ENCODE data around the gene UBR4. TPM values are rescaled to one million over a fixed set of nuclear protein-coding genes. Genes with fewer than 3 reads are reported as not detected.

UBR4 gene
- total RNA-seq, 1 experiment from 2014 or later = 52.6 TPM

GRCh38 chr1:19088717-19089442 lies 121.2 kb downstream of the UBR4 start:
- in situ Hi-C loops (cut with HindIII; ENCODE audit: low pct_unique_long_range_greater_than_20kb, low sequenced_read_pairs) = no loop called here
- no peak for DNase-seq (ENCODE audit: low read depth, low spot score)

GRCh38 chr1:19087737-19088594 lies 122.1 kb downstream of the UBR4 start:
- DNase-seq (ENCODE audit: low read depth, low spot score) = no peak
- in situ Hi-C loops (cut with HindIII; ENCODE audit: low pct_unique_long_range_greater_than_20kb, low sequenced_read_pairs) = no loop called here

- in situ Hi-C loops (cut with HindIII; ENCODE audit: low pct_unique_long_range_greater_than_20kb, low sequenced_read_pairs) = no loop called here
- DNase-seq (ENCODE audit: low read depth, low spot score) = no peak
Measured at GRCh38 chr1:19087017-19087736, 122.9 kb downstream of the UBR4 start.

- no peak for DNase-seq (ENCODE audit: low read depth, low spot score)
Measured at GRCh38 chr1:19086176-19086875, 123.7 kb downstream of the UBR4 start.

GRCh38 chr1:19084206-19084738 lies 125.8 kb downstream of the UBR4 start:
- DNase-seq (ENCODE audit: low read depth, low spot score) = no peak
- in situ Hi-C loops (cut with HindIII; ENCODE audit: low pct_unique_long_range_greater_than_20kb, low sequenced_read_pairs) = no loop called here

More at GRCh38 chr1:19086176-19086875, 123.7 kb downstream of the UBR4 start:
- in situ Hi-C loops (cut with HindIII; ENCODE audit: low pct_unique_long_range_greater_than_20kb, low sequenced_read_pairs) = no loop called here

- in situ Hi-C loops (cut with HindIII; ENCODE audit: low pct_unique_long_range_greater_than_20kb, low sequenced_read_pairs) = no loop called here
- DNase-seq (ENCODE audit: low read depth, low spot score) = no peak
Measured at GRCh38 chr1:19083081-19083480, 127.0 kb downstream of the UBR4 start.

GRCh38 chr1:19081218-19081893 lies 128.7 kb downstream of the UBR4 start:
- DNase-seq (ENCODE audit: low read depth, low spot score) = no peak
- in situ Hi-C loops (cut with HindIII; ENCODE audit: low pct_unique_long_range_greater_than_20kb, low sequenced_read_pairs) = no loop called here

GRCh38 chr1:19080721-19081120 lies 129.3 kb downstream of the UBR4 start:
- in situ Hi-C loops (cut with HindIII; ENCODE audit: low pct_unique_long_range_greater_than_20kb, low sequenced_read_pairs) = no loop called here
- no peak for DNase-seq (ENCODE audit: low read depth, low spot score)

- in situ Hi-C loops (cut with HindIII; ENCODE audit: low pct_unique_long_range_greater_than_20kb, low sequenced_read_pairs) = no loop called here
- no peak for DNase-seq (ENCODE audit: low read depth, low spot score)
Measured at GRCh38 chr1:19079541-19080472, 130.3 kb downstream of the UBR4 start.

- DNase-seq (ENCODE audit: low read depth, low spot score) = no peak
- in situ Hi-C loops (cut with HindIII; ENCODE audit: low pct_unique_long_range_greater_than_20kb, low sequenced_read_pairs) = no loop called here
Measured at GRCh38 chr1:19078536-19078935, 131.5 kb downstream of the UBR4 start.

GRCh38 chr1:19076841-19077616 lies 133.0 kb downstream of the UBR4 start:
- in situ Hi-C loops (cut with HindIII; ENCODE audit: low pct_unique_long_range_greater_than_20kb, low sequenced_read_pairs) = no loop called here
- DNase-seq (ENCODE audit: low read depth, low spot score) = no peak

GRCh38 chr1:19074902-19075721 lies 135.0 kb downstream of the UBR4 start:
- in situ Hi-C loops (cut with HindIII; ENCODE audit: low pct_unique_long_range_greater_than_20kb, low sequenced_read_pairs) = no loop called here
- DNase-seq (ENCODE audit: low read depth, low spot score) = no peak

GRCh38 chr1:19074361-19074901 lies 135.6 kb downstream of the UBR4 start:
- no peak for DNase-seq (ENCODE audit: low read depth, low spot score)
- in situ Hi-C loops (cut with HindIII; ENCODE audit: low pct_unique_long_range_greater_than_20kb, low sequenced_read_pairs) = no loop called here

All from SK-MEL-5 (cell line).